Psoas muscle (tissue), 8 donors: ENCODE measurements around the gene BIN2. TPM values are rescaled to one million over a fixed set of nuclear protein-coding genes. Genes with fewer than 3 reads are reported as not detected.

ENCODE experiments used
- ATAC-seq, 4 donors: fragments of 200-7000 bp; cut with Tn5 transposase; one replicate each; pipeline ENCODE4 v1.9.1; 2020; ENCODE audit warnings: moderate library complexity in 3 of 4, mild to moderate bottlenecking in 2 of 4
- DNase-seq, 2 donors: peaks; one replicate each; pipeline ENCODE4 v3.0.0-alpha.2; 2020
- H3K27ac ChIP-seq: fragments of 200-600 bp; one replicate; pipeline ENCODE4 v1.8.0; 2022
- H3K27me3 ChIP-seq, 3 donors: fragments of 200-600 bp in 1 of 3; one replicate each; pipeline versions ENCODE4 v1.6.1 to v1.8.0; 2013 to 2022; ENCODE audit warnings: low read length in 2 of 3, mild to moderate bottlenecking in 2 of 3, moderate library complexity in 1 of 3; ENCODE audit not compliant: insufficient read depth in 3 of 3
- H3K36me3 ChIP-seq, 2 donors: fragments of 200-600 bp in 1 of 2; one replicate each; pipeline versions ENCODE4 v1.6.1 to v1.8.0; 2013 to 2022; ENCODE audit warnings: low read depth in 1 of 2, mild to moderate bottlenecking in 1 of 2, moderate library complexity in 1 of 2; ENCODE audit not compliant: insufficient read depth in 1 of 2
- H3K4me1 ChIP-seq: fragments of 200-600 bp; one replicate; pipeline ENCODE4 v1.8.0; 2022
- H3K4me3 ChIP-seq: fragments of 200-600 bp; one replicate; pipeline ENCODE4 v1.8.0; 2022; ENCODE audit warnings: mild to moderate bottlenecking
- H3K9me3 ChIP-seq: fragments of 200-600 bp; one replicate; pipeline ENCODE4 v1.8.0; 2022
- CTCF ChIP-seq: fragments of 200-600 bp; IDR thresholded peaks from one replicate; pipeline ENCODE4 v1.8.0; 2022; ENCODE audit warnings: antibody characterized with exemption
- WGBS, 3 donors: extraction: QIAGEN DNeasy Blood & Tissue Kit; methylation state at CpG; one replicate each; pipeline versions ENCODE4 v1.1.6 to v1.1.7; 2013; 5-methylcytosine and 5-hydroxymethylcytosine counted together
- intact Hi-C, 2 donors: fragments of 100-400 bp; cut with DNase I; formaldehyde crosslinking; loops; one replicate each; pipeline versions ENCODE4 v1.11.0 to v1.14.2; 2022
- polyA plus RNA-seq, 3 donors: library from polyadenylated mRNA; stranded (reverse); fragments of 200-250 nt; gene quantifications; one replicate each; pipeline ENCODE4 v1.2.3, GENCODE V29; 2013
- total RNA-seq, 4 donors: library from RNA; stranded (reverse); fragmentation: NEBNext Ultra II Directional in 2 of 4; extraction: Animal tissue kit (Norgen Biotek cat#: 25700) in 2 of 4; gene quantifications; one replicate each; pipeline versions ENCODE4 v1.2.1 to v1.2.4, GENCODE V29; 2021 to 2023
- donor health status: healthy with polysubstance abuse.
- donor health status: DM: no; HTN: no; CAD: no; lungs with moderate emphysema.
- donor health status: Bipolar disorder and iron deficiency.
- donor health status: healthy.
- donor health status: DM: yes; HTN: yes; CAD: no.
- donor health status: DM: no; HTN: no; CAD: no.
- donor health status: DM: no; HTN: no; CAD: no.
- donor health status: DM: yes; HTN: yes; CAD: no.

The BIN2 gene
- total and polyA plus RNA-seq, 7 donors = 0.37 to 2.0 (median 0.81) TPM

- H3K36me3 ChIP-seq = peaks cover 8 to 52% of the 10 kb centered on the region in 2 donors
Observed at GRCh38 chr12:51244269-51244668, 79.7 kb downstream of the BIN2 start.

GRCh38 chr12:51242876-51243275 is 81.1 kb downstream of the BIN2 start:
- intact Hi-C loops = no loop called here
- Histone ChIP-seq H3K9me3 (no peaks in the 10 kb centered on the region), H3K4me3 (no peak overlapping the region), H3K27me3 (no peaks in the 10 kb centered on the region), H3K4me1 (peaks cover 26% of the 10 kb centered on the region), H3K36me3 (peaks cover 8 to 52% of the 10 kb centered on the region in 2 donors), H3K27ac (no peak overlapping the region)
- ATAC-seq (no peak), DNase-seq (no peak)
- TF ChIP-seq CTCF = no peak
- 63 to 77% (median 73%) methylated on average over 7 of the region's 7 CpGs for WGBS, 3 donors

More at GRCh38 chr12:51244269-51244668, 79.7 kb downstream of the BIN2 start:
- H3K9me3 ChIP-seq = no peaks in the 10 kb centered on the region
- H3K4me3 ChIP-seq = no peak overlapping the region
- H3K4me1 ChIP-seq = peaks cover 23% of the 10 kb centered on the region
- 80 to 86% (median 81%) methylated on average over 4 of the region's 4 CpGs for WGBS, 3 donors
- DNase-seq = no peak
- intact Hi-C loops = no loop called here
- H3K27ac ChIP-seq = no peak overlapping the region
- ATAC-seq = no peak
- no peaks in the 10 kb centered on the region for H3K27me3 ChIP-seq
- TF ChIP-seq CTCF = no peak

GRCh38 chr12:51242120-51242519 is 81.9 kb downstream of the BIN2 start:
- no peak for ATAC-seq
- Histone ChIP-seq H3K4me3 (no peak overlapping the region), H3K9me3 (no peaks in the 10 kb centered on the region), H3K27me3 (no peaks in the 10 kb centered on the region), H3K4me1 (peaks cover 27% of the 10 kb centered on the region), H3K36me3 (peaks cover 8 to 52% of the 10 kb centered on the region in 2 donors), H3K27ac (no peak overlapping the region)
- peak in 1 of 2 donors; percentile 30 for DNase-seq
- intact Hi-C loops = no loop called here
- 66 to 88% (median 77%) methylated on average over 7 of the region's 7 CpGs for WGBS, 3 donors
- TF ChIP-seq CTCF = no peak

- Histone ChIP-seq H3K27ac (peak overlapping the region; percentile 31), H3K4me3 (peak overlapping the region; percentile 100), H3K9me3 (no peaks in the 10 kb centered on the region), H3K4me1 (peaks cover 27% of the 10 kb centered on the region), H3K36me3 (peaks cover 8 to 52% of the 10 kb centered on the region in 2 donors), H3K27me3 (no peaks in the 10 kb centered on the region)
- no peak for TF ChIP-seq CTCF
- ATAC-seq (no peak), DNase-seq (no peak)
- intact Hi-C loops = loop anchor here in 1 of 2 donors (2.0 kb wide), 1 partner anchor 194 kb away; no protein-coding TSS in a partner anchor
- WGBS, 3 donors = 46 to 76% (median 48%) methylated on average over 2 of the region's 2 CpGs
Observed at GRCh38 chr12:51240971-51241370, 83.0 kb downstream of the BIN2 start.
